H1 (cell line): Measurements from ENCODE around the gene EMP2. TPM values are rescaled to one million over a fixed set of nuclear protein-coding genes. Genes with fewer than 3 reads are reported as not detected.

Experiments
- CTCF ChIA-PET: fragments of 300-600 bp; sonication (Branson Sonifier 250); formaldehyde crosslinking; loops from one replicate; lab custom pipeline; 2021; ENCODE audit not compliant: partially characterized antibody; lab: Charles Lee
- POLR2A ChIA-PET: fragments of 300-600 bp; sonication (Branson Sonifier 250); formaldehyde crosslinking; loops from one replicate; lab custom pipeline; 2021; ENCODE audit warnings: inconsistent platforms; ENCODE audit not compliant: partially characterized antibody; lab: Charles Lee
- DNase-seq, 2 experiments: peaks; one replicate each; pipeline versions ENCODE4 v3.0.0 to v3.0.0-alpha.2; 2010 to 2022; ENCODE audit warnings: low spot score in 2 of 2, low read depth in 1 of 2, mixed read lengths in 1 of 2
- FAIRE-seq: peaks from 2 replicates; lab custom pipeline; 2011; peaks lifted over from hg19 to GRCh38; lab: Jason Lieb, UNC
- H2AFZ ChIP-seq: 2 replicates; pipeline ENCODE4 v1.8.1; 2012; ENCODE audit warnings: low read length, inconsistent platforms
- H2AK5ac ChIP-seq: 2 replicates; pipeline ENCODE4 v1.6.1; 2013; ENCODE audit warnings: low read depth, low read length
- H2BK120ac ChIP-seq: replicated peaks from 2 replicates; pipeline ENCODE3; 2013; ENCODE audit warnings: low read depth, low read length, inconsistent platforms
- H2BK12ac ChIP-seq: 2 replicates; pipeline ENCODE4 v1.6.1; 2013; ENCODE audit warnings: low read depth, low read length
- H2BK15ac ChIP-seq: 2 replicates; pipeline ENCODE4 v1.6.1; 2013; ENCODE audit warnings: low read length
- H2BK20ac ChIP-seq: 2 replicates; pipeline ENCODE4 v1.6.1; 2013; ENCODE audit warnings: low read length
- H2BK5ac ChIP-seq: 2 replicates; pipeline ENCODE4 v1.6.1; 2013; ENCODE audit warnings: low read depth, low read length
- H3K14ac ChIP-seq: 2 replicates; pipeline ENCODE4 v1.6.1; 2013; ENCODE audit warnings: inconsistent platforms; ENCODE audit not compliant: insufficient read length
- H3K18ac ChIP-seq: 2 replicates; pipeline ENCODE4 v1.6.1; 2013; ENCODE audit warnings: low read length; ENCODE audit errors: extremely low read depth
- H3K23ac ChIP-seq: 2 replicates; pipeline ENCODE4 v1.6.1; 2013; ENCODE audit warnings: inconsistent platforms; ENCODE audit not compliant: insufficient read length
- H3K23me2 ChIP-seq: 2 replicates; pipeline ENCODE4 v1.6.1; 2013; ENCODE audit warnings: low read depth, low read length
- H3K27ac ChIP-seq: 2 replicates; pipeline ENCODE4 v1.6.1; 2011; ENCODE audit warnings: low read depth, low read length, inconsistent platforms
- H3K27me3 ChIP-seq, 4 experiments: replicated peaks in 1 of 4; 1 replicate in 1 of 4; 2 replicates in 3 of 4; pipeline versions ENCODE4 v1.6.1 to v1.8.1; 2011 to 2013; ENCODE audit warnings: low read length in 3 of 4, mild to moderate bottlenecking in 3 of 4, inconsistent platforms in 2 of 4, mixed read lengths in 2 of 4, moderate library complexity in 1 of 4; ENCODE audit not compliant: control insufficient read depth in 3 of 4, insufficient read depth in 3 of 4; ENCODE audit errors: extremely low read depth in 1 of 4
- H3K36me3 ChIP-seq, 4 experiments: 2 replicates each; pipeline versions ENCODE4 v1.6.1 to v1.8.1; 2011 to 2013; ENCODE audit warnings: mild to moderate bottlenecking in 4 of 4, low read length in 3 of 4, moderate library complexity in 2 of 4, control low read depth in 1 of 4, inconsistent platforms in 1 of 4; ENCODE audit not compliant: insufficient read depth in 4 of 4, control insufficient read depth in 2 of 4
- H3K4ac ChIP-seq: replicated peaks from 2 replicates; pipeline ENCODE3; 2013; ENCODE audit warnings: low read length, low read depth, mixed read lengths, inconsistent platforms; ENCODE audit not compliant: insufficient read length
- H3K4me1 ChIP-seq, 4 experiments: replicated peaks in 1 of 4; 1 replicate in 1 of 4; 2 replicates in 3 of 4; pipeline versions ENCODE4 v1.6.1 to v1.8.1; 2011 to 2013; ENCODE audit warnings: low read length in 3 of 4, inconsistent platforms in 2 of 4, mixed read lengths in 1 of 4; ENCODE audit not compliant: insufficient read depth in 4 of 4, control insufficient read depth in 3 of 4
- H3K4me2 ChIP-seq, 2 experiments: 2 replicates each; pipeline versions ENCODE4 v1.6.1 to v1.8.1; 2011 to 2013; ENCODE audit warnings: low read depth in 2 of 2, low read length in 2 of 2, control low read depth in 1 of 2, inconsistent platforms in 1 of 2, mild to moderate bottlenecking in 1 of 2; ENCODE audit not compliant: insufficient read depth in 1 of 2
- H3K4me3 ChIP-seq, 4 experiments: fragments of 200-600, 300-600 bp in 1 of 4; sonication (generic), shearing (Covaris generic), sonication (Bioruptor Twin) in 1 of 4; 2 replicates each; pipeline versions ENCODE4 v1.5.1 to v1.8.1; 2011 to 2016; ENCODE audit warnings: low read length in 4 of 4, low read depth in 3 of 4, control low read depth in 2 of 4, inconsistent platforms in 2 of 4, mild to moderate bottlenecking in 2 of 4, mixed read lengths in 1 of 4, moderate library complexity in 1 of 4; ENCODE audit not compliant: insufficient read depth in 2 of 4; ENCODE audit errors: extremely low read depth in 1 of 4
- H3K56ac ChIP-seq: replicated peaks from 2 replicates; pipeline ENCODE3; 2013; ENCODE audit warnings: low read depth, mild to moderate bottlenecking, mixed read lengths, low read length, inconsistent platforms; ENCODE audit not compliant: insufficient read length
- H3K79me1 ChIP-seq: 2 replicates; pipeline ENCODE4 v1.6.1; 2013; ENCODE audit warnings: low read depth, low read length, control low read depth
- H3K79me2 ChIP-seq, 2 experiments: 2 replicates each; pipeline versions ENCODE4 v1.6.1 to v1.8.1; 2012 to 2013; ENCODE audit warnings: low read length in 2 of 2, mild to moderate bottlenecking in 2 of 2, inconsistent platforms in 1 of 2; ENCODE audit not compliant: insufficient read depth in 2 of 2, control insufficient read depth in 1 of 2
- H3K9ac ChIP-seq, 4 experiments: replicated peaks in 1 of 4; 1 replicate in 1 of 4; 2 replicates in 3 of 4; pipeline versions ENCODE4 v1.6.1 to v1.8.1; 2011 to 2013; ENCODE audit warnings: low read depth in 3 of 4, low read length in 3 of 4, control low read depth in 2 of 4, mild to moderate bottlenecking in 2 of 4, moderate library complexity in 2 of 4, inconsistent platforms in 1 of 4; ENCODE audit errors: extremely low read depth in 1 of 4
- H3K9me3 ChIP-seq, 2 experiments: 2 replicates each; pipeline versions ENCODE4 v1.6.1 to v1.8.1; 2012 to 2013; ENCODE audit warnings: mild to moderate bottlenecking in 2 of 2, moderate library complexity in 2 of 2, control low read depth in 1 of 2, inconsistent platforms in 1 of 2, low read depth in 1 of 2, low read length in 1 of 2, mixed read lengths in 1 of 2; ENCODE audit not compliant: insufficient read depth in 2 of 2
- H4K20me1 ChIP-seq, 2 experiments: replicated peaks in 1 of 2; 2 replicates each; pipeline versions ENCODE3 to v1.8.1; 2011 to 2013; ENCODE audit warnings: inconsistent platforms in 2 of 2, low read length in 2 of 2, mild to moderate bottlenecking in 1 of 2; ENCODE audit not compliant: insufficient read depth in 2 of 2, control insufficient read depth in 1 of 2
- H4K5ac ChIP-seq: 2 replicates; pipeline ENCODE4 v1.6.1; 2013; ENCODE audit warnings: low read length, low read depth, mixed read lengths, inconsistent platforms; ENCODE audit not compliant: insufficient read length
- H4K8ac ChIP-seq: 2 replicates; pipeline ENCODE4 v1.8.0; 2013; ENCODE audit warnings: mild to moderate bottlenecking, moderate library complexity, low read length, inconsistent platforms; ENCODE audit not compliant: insufficient read depth; ENCODE audit errors: extremely low read depth
- H4K91ac ChIP-seq: replicated peaks from 2 replicates; pipeline ENCODE3; 2013; ENCODE audit warnings: low read length, mixed read lengths, inconsistent platforms; ENCODE audit not compliant: insufficient read length
- ASH2L ChIP-seq: fragments of 200-600, 300-600 bp; sonication (generic); IDR thresholded peaks from one replicate; pipeline ENCODE4 v1.7.1; 2017; ENCODE audit warnings: low read length
- RNF2 ChIP-seq: fragments of 200-900, 300-1000 bp; sonication (generic); IDR thresholded peaks from 2 replicates; pipeline ENCODE4 v1.7.1; 2016; ENCODE audit warnings: borderline replicate concordance, low read depth, mild to moderate bottlenecking, antibody characterized with exemption, low read length; ENCODE audit not compliant: poor library complexity, severe bottlenecking; ENCODE audit errors: missing control alignments
- WGBS, 2 experiments: shearing (Covaris generic) in 1 of 2; methylation state at CpG; one replicate each; pipeline versions ENCODE4 v1.1.6 to v1.1.7; 2013 to 2015; ENCODE audit warnings: low lambda C conversion rate in 2 of 2, mixed read lengths in 2 of 2, inconsistent platforms in 1 of 2, low coverage in 1 of 2, missing lambda C conversion rate in 1 of 2; ENCODE audit not compliant: insufficient replicate concordance in 2 of 2, insufficient coverage in 1 of 2, insufficient read length in 1 of 2; ENCODE audit errors: extremely low coverage in 1 of 2, missing lambda C conversion rate in 1 of 2; 5-methylcytosine and 5-hydroxymethylcytosine counted together
- polyA plus RNA-seq, 7 experiments: library from polyadenylated mRNA; depleted of rRNA in 3 of 7; stranded (reverse) in 5 of 7; unstranded in 2 of 7; fragments of >200 nt in 5 of 7; fragments of 200-250 nt in 2 of 7; gene quantifications; 1 replicate in 5 of 7; 2 replicates in 1 of 7; 4 replicates in 1 of 7; pipeline versions ENCODE4 v1.2.1 to v1.2.3, GENCODE V29; 2011 to 2013; ENCODE audit warnings: missing spikeins in 2 of 7, mixed read lengths in 2 of 7
- total RNA-seq: library from RNA; stranded (reverse); fragmentation: NEBNext Ultra II Directional; extraction: Animal tissue kit (Norgen Biotek cat#: 25700); gene quantifications from 2 replicates; pipeline ENCODE4 v1.2.1, GENCODE V29; 2021

EMP2 gene
- total and polyA plus RNA-seq, 2 of the 8 experiments (the other 6 are each of a cell fraction or from before 2014, with no cell fraction given) = 22.6 to 23.3 TPM

DNA sequence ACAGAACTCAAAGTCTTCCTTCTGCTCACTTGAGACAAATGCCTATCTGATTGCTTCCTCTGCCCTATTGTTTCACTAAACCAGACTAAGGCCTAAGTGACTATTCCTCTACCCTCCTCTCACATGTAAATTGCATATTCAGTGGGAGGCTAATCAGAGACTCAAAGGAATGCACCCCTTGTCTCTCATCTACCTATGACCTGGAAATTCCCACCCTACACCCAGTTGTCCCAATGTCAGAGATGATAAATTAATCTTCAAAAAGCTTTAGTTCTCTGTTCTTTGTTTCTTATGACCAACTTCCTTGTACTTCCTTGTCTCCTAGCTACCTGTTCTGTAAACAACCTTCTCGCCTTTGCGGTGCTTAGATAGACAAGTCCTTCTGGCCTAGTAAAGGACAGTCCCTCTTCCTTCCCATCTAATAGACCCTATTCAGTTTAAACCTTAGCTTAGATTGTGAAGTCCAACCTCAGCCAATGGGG lies 76.0 kb downstream of the EMP2 start:
- Histone ChIP-seq H2AFZ (no peak overlapping the region), H3K14ac (no peak overlapping the region), H3K4me2 (peak overlapping the region in 1 of 2 experiments; percentile 21; a peak in 1 of 4 replicates), H3K9me3 (peaks cover 0 to 6% of the 10 kb centered on the region in 2 experiments; a peak in 2 of 4 replicates), H4K5ac (no peak overlapping the region), H3K4me1 (peaks cover 0 to 17% (median 5%) of the 10 kb centered on the region in 4 experiments; a peak in 4 of 7 replicates), H3K4ac (no peak overlapping the region), H3K9ac (peak overlapping the region in 1 of 4 experiments; percentile 1; a peak in 1 of 7 replicates), H3K56ac (no peak overlapping the region), H2AK5ac (no peak overlapping the region), H2BK5ac (peak overlapping the region; percentile 99), H2BK20ac (peak overlapping the region; percentile 99), H3K23ac (no peak overlapping the region), H3K79me1 (no peaks in the 10 kb centered on the region), H2BK120ac (peak overlapping the region; percentile 71), H3K79me2 (no peaks in the 10 kb centered on the region), H3K4me3 (no peak overlapping the region; a peak in 1 of 8 replicates), H3K18ac (peak overlapping the region; percentile 71; the same call in 1 of the 2 replicates), H2BK12ac (peak overlapping the region; percentile 94), H3K27ac (peak overlapping the region; percentile 83), H3K23me2 (no peaks in the 10 kb centered on the region), H2BK15ac (no peak overlapping the region), H3K27me3 (no peaks in the 10 kb centered on the region), H4K8ac (no peak overlapping the region), H4K20me1 (no peaks in the 10 kb centered on the region), H4K91ac (peak overlapping the region; percentile 63), H3K36me3 (no peaks in the 10 kb centered on the region)
- FAIRE-seq (peak; percentile 81), DNase-seq (no peak)
- TF ChIP-seq ASH2L (peak; percentile 55), RNF2 (no peak)
- CTCF ChIA-PET = interaction anchor here (0.7 to 1.9 kb wide), 11 partner anchors 10 to 249 kb away, joined by 3 to 6 read pairs (median 4); no protein-coding TSS in a partner anchor
- POLR2A ChIA-PET = interaction anchor here (0.6 to 2.3 kb wide), 4 partner anchors 12 to 248 kb away, joined by 3 to 8 read pairs (median 3); no protein-coding TSS in a partner anchor
- 66% methylated on average over 2 of the region's 2 CpGs; no CpG with 5 or more reads in 1 of the 2 experiments for WGBS, 2 experiments
